Left lung (tissue), 10 donors: ENCODE results near the gene FHIT. TPM values are rescaled to one million over a fixed set of nuclear protein-coding genes. Genes with fewer than 3 reads are reported as not detected.

Source experiments
- ATAC-seq: fragments of 200-7000 bp; cut with Tn5 transposase; one replicate; pipeline ENCODE4 v1.9.1; 2020; ENCODE audit warnings: moderate library complexity
- DNase-seq, 4 donors: peaks; one replicate each; pipeline ENCODE4 v3.0.0-alpha.2; 2013 to 2020
- H3K27ac ChIP-seq, 2 donors: fragments of 200-600 bp; sonication (generic) in 1 of 2; one replicate each; pipeline versions ENCODE4 v1.5.0 to v1.8.0; 2020 to 2021
- H3K27me3 ChIP-seq, 2 donors: fragments of 200-600 bp; sonication (generic) in 1 of 2; one replicate each; pipeline versions ENCODE4 v1.5.0 to v1.8.0; 2020 to 2021
- H3K36me3 ChIP-seq, 2 donors: fragments of 200-600 bp; sonication (generic) in 1 of 2; one replicate each; pipeline versions ENCODE4 v1.5.0 to v1.8.0; 2020 to 2021
- H3K4me1 ChIP-seq, 2 donors: fragments of 200-600 bp; one replicate each; pipeline ENCODE4 v1.8.0; 2021
- H3K4me3 ChIP-seq, 2 donors: fragments of 200-600 bp; sonication (generic) in 1 of 2; one replicate each; pipeline versions ENCODE4 v1.5.0 to v1.8.0; 2020 to 2021; ENCODE audit warnings: mild to moderate bottlenecking in 1 of 2
- H3K9me3 ChIP-seq, 2 donors: fragments of 200-600 bp; sonication (generic) in 1 of 2; one replicate each; pipeline versions ENCODE4 v1.5.0 to v1.8.0; 2020 to 2021
- intact Hi-C, 2 donors: fragments of 100-400 bp; cut with DNase I; formaldehyde crosslinking; loops; one replicate each; pipeline versions ENCODE4 v1.11.2 to v1.14.2; 2022
- polyA plus RNA-seq, 6 donors: library from polyadenylated mRNA; unstranded; fragments of 120-200 nt; gene quantifications; one replicate each; pipeline ENCODE4 v1.2.1, GENCODE V29; 2013; ENCODE audit not compliant: insufficient read length in 6 of 6
- total RNA-seq, 2 donors: library from RNA; stranded (reverse); fragmentation: NEBNext Ultra II Directional; extraction: Animal tissue kit (Norgen Biotek cat#: 25700); gene quantifications; one replicate each; pipeline ENCODE4 v1.2.1, GENCODE V29; 2021
- TF ChIP-seq, protein P1 (sequence below), 2 donors: fragments of 200-600 bp; sonication (generic) in 1 of 2; IDR thresholded peaks; one replicate each; pipeline versions ENCODE4 v1.5.0 to v1.8.0; 2021; ENCODE audit warnings: antibody characterized with exemption in 2 of 2
- donor health status: DM: no; HTN: yes; CAD: no.
- donor health status: DM: no; HTN: no; CAD: no.

The FHIT gene
- total and polyA plus RNA-seq, 8 donors, result 8.5 to 16.3 (median 9.7) TPM

DNA sequence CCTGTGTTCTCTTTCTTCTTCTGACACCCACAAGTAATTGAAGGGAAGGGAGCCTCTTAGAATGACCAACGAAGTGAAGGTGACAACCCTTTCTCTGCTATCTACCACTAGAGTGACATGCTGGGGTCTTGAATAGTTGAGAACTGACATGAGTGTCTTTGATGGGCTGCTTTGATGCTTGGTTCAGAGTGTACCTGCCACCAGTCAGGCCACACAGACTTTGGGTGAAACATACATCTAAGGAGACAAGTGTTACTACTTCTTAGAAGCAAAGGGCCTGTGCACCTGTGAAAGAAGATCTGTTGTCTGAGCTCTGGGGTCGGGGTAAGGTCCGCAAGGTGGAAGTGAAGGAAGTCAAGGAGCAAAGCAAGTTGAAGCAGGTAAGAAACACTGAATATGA lies 1160.7 kb downstream of the FHIT start:
- TF ChIP-seq, protein P1, sequence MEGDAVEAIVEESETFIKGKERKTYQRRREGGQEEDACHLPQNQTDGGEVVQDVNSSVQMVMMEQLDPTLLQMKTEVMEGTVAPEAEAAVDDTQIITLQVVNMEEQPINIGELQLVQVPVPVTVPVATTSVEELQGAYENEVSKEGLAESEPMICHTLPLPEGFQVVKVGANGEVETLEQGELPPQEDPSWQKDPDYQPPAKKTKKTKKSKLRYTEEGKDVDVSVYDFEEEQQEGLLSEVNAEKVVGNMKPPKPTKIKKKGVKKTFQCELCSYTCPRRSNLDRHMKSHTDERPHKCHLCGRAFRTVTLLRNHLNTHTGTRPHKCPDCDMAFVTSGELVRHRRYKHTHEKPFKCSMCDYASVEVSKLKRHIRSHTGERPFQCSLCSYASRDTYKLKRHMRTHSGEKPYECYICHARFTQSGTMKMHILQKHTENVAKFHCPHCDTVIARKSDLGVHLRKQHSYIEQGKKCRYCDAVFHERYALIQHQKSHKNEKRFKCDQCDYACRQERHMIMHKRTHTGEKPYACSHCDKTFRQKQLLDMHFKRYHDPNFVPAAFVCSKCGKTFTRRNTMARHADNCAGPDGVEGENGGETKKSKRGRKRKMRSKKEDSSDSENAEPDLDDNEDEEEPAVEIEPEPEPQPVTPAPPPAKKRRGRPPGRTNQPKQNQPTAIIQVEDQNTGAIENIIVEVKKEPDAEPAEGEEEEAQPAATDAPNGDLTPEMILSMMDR (IDR thresholded peaks at IDR 0.05), result no peak
- no peaks in the 10 kb centered on the region for H3K27me3 ChIP-seq
- no peak overlapping the region for H3K27ac ChIP-seq
- ATAC-seq (no peak), DNase-seq (no peak)
- H3K9me3 ChIP-seq, result peaks cover 0 to 8% of the 10 kb centered on the region in 2 donors
- no peaks in the 10 kb centered on the region for H3K4me1 ChIP-seq
- H3K36me3 ChIP-seq, result no peaks in the 10 kb centered on the region
- no peak overlapping the region for H3K4me3 ChIP-seq
- intact Hi-C loops, result no loop called here

DNA sequence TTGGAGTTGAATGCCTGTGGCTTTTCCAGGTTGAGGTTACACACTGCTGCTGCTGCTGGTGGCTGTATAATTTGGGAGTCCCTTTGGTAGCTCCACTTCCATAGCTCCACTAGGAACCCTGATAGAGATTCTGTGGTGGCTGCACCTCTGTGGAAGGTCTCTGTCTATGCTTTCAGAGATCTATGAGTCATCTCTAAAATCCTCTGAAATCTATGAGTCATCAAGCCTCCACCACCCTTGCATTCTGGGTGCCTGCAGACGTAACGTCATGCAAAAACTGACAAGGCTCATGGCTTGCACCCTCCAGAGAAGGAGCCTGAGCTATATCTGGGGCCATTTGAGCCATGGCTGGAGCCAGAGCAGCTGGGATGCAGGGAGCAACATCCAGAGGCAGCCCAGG lies 1164.4 kb downstream of the FHIT start:
- no peaks in the 10 kb centered on the region for H3K36me3 ChIP-seq
- peaks cover 0 to 8% of the 10 kb centered on the region in 2 donors for H3K9me3 ChIP-seq
- H3K4me3 ChIP-seq, result no peak overlapping the region
- TF ChIP-seq, protein P1 (IDR thresholded peaks at IDR 0.05), result no peak
- ATAC-seq (no peak), DNase-seq (no peak)
- no peak overlapping the region for H3K27ac ChIP-seq
- intact Hi-C loops, result no loop called here
- no peaks in the 10 kb centered on the region for H3K4me1 ChIP-seq
- H3K27me3 ChIP-seq, result no peaks in the 10 kb centered on the region

- Histone ChIP-seq H3K27ac (no peak overlapping the region), H3K9me3 (peaks cover 0 to 8% of the 10 kb centered on the region in 2 donors), H3K4me1 (no peaks in the 10 kb centered on the region), H3K36me3 (no peaks in the 10 kb centered on the region), H3K4me3 (no peak overlapping the region), H3K27me3 (no peaks in the 10 kb centered on the region)
- intact Hi-C loops, result no loop called here
- DNase-seq (no peak), ATAC-seq (no peak)
- TF ChIP-seq, protein P1 (IDR thresholded peaks at IDR 0.05), result no peak
These were observed 1165.6 kb downstream of the FHIT start for GRCh38 chr3:60085649-60086048.

- no peak for DNase-seq
- Histone ChIP-seq H3K9me3 (peaks cover 0 to 5% of the 10 kb centered on the region in 2 donors), H3K4me3 (no peak overlapping the region), H3K27me3 (no peaks in the 10 kb centered on the region), H3K27ac (no peak overlapping the region), H3K4me1 (no peaks in the 10 kb centered on the region), H3K36me3 (no peaks in the 10 kb centered on the region)
- no peak for ATAC-seq
- TF ChIP-seq, protein P1 (IDR thresholded peaks at IDR 0.05), result no peak
- intact Hi-C loops, result no loop called here
These were observed 1169.7 kb downstream of the FHIT start for GRCh38 chr3:60081381-60082095.

DNA sequence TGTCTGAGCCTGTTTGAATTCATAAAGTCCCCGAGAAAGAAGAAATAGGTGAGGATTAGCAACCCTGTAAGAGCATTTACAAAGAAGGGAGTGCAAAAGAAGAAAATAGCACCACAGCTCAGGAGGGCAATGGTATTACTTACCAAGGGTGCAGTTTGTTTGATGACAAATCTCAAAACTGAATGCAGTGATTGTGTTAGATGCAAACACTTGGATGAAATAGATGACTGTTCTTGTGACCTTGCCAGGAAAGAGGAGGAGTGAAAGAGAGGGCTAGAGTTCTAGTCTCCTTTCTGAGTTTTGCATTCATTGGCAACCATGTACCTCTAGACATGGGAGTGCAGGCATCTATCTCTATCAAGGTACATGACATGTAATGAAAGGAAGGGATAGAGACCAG lies 1170.6 kb downstream of the FHIT start:
- intact Hi-C loops, result no loop called here
- no peaks in the 10 kb centered on the region for H3K27me3 ChIP-seq
- H3K9me3 ChIP-seq, result no peaks in the 10 kb centered on the region
- no peaks in the 10 kb centered on the region for H3K36me3 ChIP-seq
- no peaks in the 10 kb centered on the region for H3K4me1 ChIP-seq
- no peak for DNase-seq
- H3K4me3 ChIP-seq, result no peak overlapping the region
- ATAC-seq, result no peak
- TF ChIP-seq, protein P1 (IDR thresholded peaks at IDR 0.05), result no peak
- H3K27ac ChIP-seq, result no peak overlapping the region
